HG03521 (cell line): ENCODE results near the gene STAT1.
"Not testable (repeated sequence)": the region's sequence is repeated elsewhere in the genome, so short reads cannot be mapped to it uniquely, and the experiment has no call there.

ENCODE experiments used
- ATAC-seq: cut with Tn5 transposase; IDR thresholded peaks from one replicate; pipeline ENCODE4 v1.9.1; 2021; ENCODE audit warnings: mild to moderate bottlenecking, moderate library complexity; ENCODE audit not compliant: unreplicated experiment

The STAT1 gene

DNA sequence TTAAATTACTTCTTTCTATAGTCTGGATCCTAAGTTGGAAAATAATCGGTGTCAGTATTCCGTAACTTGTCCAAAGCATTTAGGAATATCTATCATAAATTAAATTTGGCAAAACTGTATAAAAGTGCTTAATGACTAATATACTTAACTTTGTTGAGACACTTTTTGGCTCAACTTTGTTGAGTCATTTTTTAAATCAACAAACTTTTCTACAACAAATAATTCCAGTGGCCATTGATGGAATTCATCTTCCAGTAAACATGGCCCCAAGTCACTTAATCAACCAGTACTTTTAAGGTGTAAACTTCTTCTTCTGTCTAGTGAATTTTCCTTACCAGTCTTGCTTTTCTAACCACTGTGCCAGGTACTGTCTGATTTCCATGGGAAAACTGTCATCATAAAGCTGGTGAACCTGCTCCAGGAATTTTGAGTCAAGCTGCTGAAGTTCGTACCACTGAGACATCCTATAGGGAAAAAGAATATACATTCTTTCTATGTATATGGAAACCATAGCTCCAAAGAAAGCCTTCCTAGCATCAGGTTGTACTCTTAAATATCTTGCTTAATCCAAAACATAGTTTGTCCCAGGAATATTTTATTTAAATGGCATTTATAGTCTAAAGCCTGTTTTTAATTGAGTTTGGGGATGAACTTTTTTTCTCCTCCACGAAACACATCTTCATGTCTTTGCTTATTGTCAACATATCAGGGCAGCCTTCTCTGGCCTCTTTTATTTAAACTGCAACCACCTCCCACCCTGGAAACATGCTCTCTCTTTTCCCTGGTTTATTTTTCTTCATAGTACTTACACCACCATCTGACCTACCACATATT, 4.2 kb downstream of the STAT1 start:
- no peak for ATAC-seq

DNA sequence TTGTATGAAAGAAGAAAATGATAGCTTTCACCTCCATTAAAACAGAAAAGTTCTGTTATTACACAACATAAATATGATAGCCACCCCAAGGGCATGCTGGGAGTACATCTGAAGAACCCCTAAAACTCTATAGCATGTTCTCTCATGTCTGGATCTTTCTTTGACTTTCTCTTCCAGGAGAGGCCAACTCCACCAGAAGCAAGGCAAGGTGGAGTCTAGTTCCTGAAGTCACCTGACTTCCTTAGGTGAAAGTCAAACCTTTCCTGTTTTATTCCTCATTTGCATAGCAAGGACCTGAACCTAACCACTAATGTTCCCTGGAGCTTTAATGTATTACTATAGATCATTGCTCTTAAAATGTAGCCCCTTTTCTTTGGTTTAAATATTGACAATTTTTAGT, 5.7 kb downstream of the STAT1 start:
- ATAC-seq, result no peak

GRCh38 chr2:191006997-191007783, 6.8 kb downstream of the STAT1 start:
- no peak for ATAC-seq

- ATAC-seq, result no peak
Measured at GRCh38 chr2:191006297-191006696, 7.7 kb downstream of the STAT1 start.

DNA sequence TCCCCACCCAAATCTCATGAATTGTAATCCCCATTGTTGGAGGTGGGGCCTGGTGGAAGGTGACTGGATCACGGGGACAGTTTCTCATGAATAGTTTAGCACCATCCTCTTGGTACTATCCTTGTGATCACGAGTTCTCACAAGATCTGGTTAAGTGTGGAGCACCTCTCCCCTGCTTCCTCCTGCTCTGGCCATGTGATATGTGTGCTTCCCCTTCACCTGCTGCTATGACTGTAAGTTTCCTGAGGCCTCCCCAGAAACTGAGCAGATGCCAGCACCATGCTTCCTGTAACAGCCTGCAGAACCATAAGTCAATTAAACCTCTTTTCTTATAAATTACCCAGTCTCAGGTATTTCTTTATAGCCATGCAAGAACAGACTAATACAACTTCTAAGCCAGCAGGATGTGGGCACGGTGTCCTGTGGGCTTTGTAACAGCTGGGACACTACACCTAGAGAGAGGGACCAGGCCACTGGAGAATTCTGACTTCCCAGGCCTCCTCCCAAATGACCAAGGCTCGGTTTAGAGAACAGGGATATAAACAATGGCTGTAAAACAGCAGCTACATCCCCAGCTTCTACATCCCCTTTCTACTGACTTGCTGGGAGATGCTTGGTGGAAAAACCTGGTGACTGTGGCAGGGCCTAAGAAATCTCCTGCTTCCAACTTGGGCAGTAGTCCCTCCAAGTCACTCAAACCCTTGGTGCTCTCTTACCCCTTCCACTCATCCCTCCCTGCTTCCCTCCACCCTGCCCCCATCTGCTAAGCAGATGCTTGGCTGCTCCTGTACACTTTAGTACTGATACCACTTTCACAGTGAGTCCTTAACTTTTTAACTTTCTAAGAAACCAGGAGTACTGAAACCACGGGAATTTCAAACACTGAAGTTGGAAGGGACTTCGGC, 10.3 kb downstream of the STAT1 start:
- no peak for ATAC-seq

GRCh38 chr2:191001624-191002023, 12.3 kb downstream of the STAT1 start:
- ATAC-seq, result no peak

- no peak for ATAC-seq
Measured at GRCh38 chr2:191001032-191001431, 12.9 kb downstream of the STAT1 start.

- no peak for ATAC-seq
Measured at GRCh38 chr2:190999949-191000665, 13.9 kb downstream of the STAT1 start.

DNA sequence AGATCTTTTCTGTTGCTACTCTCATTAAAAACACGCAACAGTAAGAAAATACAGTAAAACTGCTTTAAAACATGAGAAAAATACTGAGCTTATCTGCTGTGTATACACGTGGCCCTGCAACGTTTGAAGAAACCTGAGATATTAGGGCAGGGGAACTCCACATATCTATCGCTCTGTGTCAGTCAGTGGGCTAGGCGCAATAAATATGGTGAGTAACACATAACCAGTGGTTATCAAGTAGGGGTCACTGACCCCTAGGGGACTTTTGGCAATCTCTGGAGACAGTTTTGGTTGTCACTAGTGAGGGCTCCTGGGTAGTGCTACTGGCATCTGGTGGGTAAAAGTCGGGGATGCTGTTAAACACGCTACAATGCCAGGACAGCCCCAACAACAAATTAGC, 14.9 kb downstream of the STAT1 start:
- no peak for ATAC-seq

- ATAC-seq, result no peak
Measured at GRCh38 chr2:190997526-190998113, 16.4 kb downstream of the STAT1 start.

DNA sequence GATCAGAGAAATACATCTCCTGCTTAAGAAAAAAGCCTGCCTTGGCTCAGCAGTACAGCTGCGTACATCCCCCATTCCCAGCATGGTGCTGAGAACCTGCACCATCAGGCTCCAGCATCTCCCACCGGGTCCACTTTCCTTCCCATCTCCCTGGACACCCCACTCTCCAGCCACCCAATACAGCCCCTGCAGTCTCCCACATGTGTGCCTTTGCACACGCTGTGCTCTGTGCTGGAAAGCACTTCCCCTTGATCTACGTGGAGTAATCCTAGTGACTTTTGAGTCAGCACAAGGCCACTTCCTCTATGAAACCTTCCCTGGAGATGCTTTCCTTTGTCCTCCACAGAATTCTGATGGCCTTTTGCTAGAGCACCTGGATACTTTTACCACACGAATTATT, 17.0 kb downstream of the STAT1 start:
- no peak for ATAC-seq

- ATAC-seq, result peak; percentile 73
Measured at GRCh38 chr2:190996338-190996946, 17.5 kb downstream of the STAT1 start.

- not testable (repeated sequence) for ATAC-seq
Measured at GRCh38 chr2:190995315-190995714, 18.7 kb downstream of the STAT1 start.

DNA sequence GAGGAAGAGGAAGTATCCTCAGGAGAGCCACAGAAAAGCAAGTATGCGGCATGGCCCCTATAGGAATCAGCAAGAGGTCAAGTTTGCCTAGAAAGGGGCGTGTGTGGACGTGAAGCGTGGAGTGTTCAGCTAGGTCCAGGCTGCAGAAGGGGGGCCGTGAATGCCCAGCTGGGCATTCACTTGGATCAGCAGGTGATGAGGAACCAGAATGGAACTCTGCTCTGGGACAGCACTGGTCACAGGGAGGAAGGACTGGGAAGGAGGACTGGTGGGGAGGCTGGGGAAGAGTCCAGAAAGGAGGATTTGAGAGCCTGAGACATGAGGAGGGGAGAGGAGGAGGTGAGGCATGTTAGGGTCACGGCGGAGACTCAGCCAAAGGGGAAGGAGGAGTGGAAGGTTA, 19.8 kb downstream of the STAT1 start:
- no peak for ATAC-seq

DNA sequence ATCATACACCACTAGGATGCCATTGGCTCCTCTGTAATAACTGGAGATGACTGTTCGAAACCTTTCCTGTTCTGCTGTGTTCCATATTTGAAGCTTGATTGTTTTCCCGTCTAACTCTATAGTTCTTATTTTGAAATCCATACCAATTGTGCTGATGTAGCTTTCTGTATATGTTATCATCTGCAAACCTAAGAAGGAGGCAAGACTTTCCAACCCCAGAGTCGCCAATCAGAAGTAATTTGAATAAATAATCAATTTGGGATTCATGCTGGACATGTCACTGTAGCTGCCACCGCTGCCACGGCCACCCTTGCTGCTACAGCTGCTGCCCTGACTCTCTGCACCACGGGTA, 20.7 kb downstream of the STAT1 start:
- ATAC-seq, result no peak

DNA sequence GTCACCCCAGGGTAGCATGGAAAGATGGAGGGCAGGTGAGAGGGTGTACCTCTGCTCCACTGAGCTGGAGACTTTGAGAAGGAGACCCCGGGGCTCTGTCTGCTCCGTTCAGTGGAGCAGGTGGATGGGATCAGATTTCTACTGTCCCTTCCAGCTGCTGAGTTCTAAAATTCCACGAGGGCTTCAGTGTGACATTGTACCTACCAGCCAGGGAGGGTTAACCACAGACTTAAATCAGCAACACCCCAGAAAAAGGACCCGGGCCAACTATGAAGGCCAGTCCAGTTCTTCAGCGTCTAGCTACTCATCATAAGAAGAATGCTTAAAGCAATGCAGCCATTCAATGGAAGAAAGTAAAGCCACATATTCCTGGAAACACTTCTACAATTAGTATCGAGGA, 23.8 kb downstream of the STAT1 start:
- ATAC-seq, result no peak

DNA sequence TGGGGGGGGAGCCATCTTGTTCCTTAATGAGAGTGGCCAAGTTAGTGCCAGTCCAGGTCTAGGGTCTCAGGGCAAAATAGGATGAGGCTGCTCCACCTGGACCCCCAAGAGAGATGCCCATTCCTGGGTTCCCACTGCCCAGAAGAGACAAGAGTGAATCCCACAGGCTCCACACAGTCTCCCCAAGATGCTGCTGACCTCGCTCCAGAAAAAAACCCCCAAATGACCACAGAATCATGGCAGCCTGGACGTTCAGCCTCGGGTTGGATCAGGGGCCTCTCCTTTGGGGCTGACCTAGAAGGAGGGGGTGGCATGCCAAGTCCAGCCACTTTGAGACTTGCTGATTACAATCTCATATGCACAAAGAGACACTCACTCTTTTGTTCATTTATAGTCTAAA, 25.1 kb downstream of the STAT1 start:
- ATAC-seq, result no peak

DNA sequence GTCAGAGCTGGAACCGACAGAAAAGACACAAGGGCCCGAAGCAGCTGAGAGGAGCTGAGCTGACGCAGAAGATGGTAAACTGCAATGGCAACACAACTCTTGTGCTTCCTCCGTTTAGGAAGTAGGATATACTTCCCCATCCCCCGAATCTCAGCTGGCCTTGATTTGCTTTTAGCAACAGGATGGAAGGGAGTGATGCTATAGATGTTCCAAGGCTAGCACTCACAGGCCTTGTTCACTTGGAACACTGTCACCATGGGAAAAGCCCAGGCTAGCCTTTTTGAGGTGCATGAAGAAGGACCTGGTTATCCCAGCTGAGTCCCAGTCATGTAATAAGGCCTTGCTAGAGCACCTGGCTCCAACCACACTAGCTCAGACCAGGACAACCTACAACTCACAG, 26.0 kb downstream of the STAT1 start:
- no peak for ATAC-seq

GRCh38 chr2:190987116-190987515, 26.9 kb downstream of the STAT1 start:
- ATAC-seq, result no peak
